Fibroblast of villous mesenchyme (primary cell): ENCODE measurements around the gene SLC5A6. TPM values are rescaled to one million over a fixed set of nuclear protein-coding genes. Genes with fewer than 3 reads are reported as not detected.

ENCODE experiments used
- DNase-seq: peaks from one replicate; pipeline ENCODE4 v3.0.0-alpha.2; 2010; ENCODE audit warnings: low read depth
- H3K4me3 ChIP-seq: 2 replicates; pipeline ENCODE4 v1.5.1; 2011; ENCODE audit warnings: low read depth, mild to moderate bottlenecking, low read length
- CTCF ChIP-seq: IDR thresholded peaks from 2 replicates; pipeline ENCODE4 v1.5.1; 2012; ENCODE audit warnings: low read depth, mild to moderate bottlenecking, low read length; ENCODE audit not compliant: insufficient read depth
- total RNA-seq: library from RNA; depleted of rRNA; stranded (reverse); fragments of >200 nt; gene quantifications from 2 replicates; pipeline ENCODE4 v1.2.3, GENCODE V29; 2012

Gene SLC5A6
- total RNA-seq, 1 donor = 25.9 TPM

DNA sequence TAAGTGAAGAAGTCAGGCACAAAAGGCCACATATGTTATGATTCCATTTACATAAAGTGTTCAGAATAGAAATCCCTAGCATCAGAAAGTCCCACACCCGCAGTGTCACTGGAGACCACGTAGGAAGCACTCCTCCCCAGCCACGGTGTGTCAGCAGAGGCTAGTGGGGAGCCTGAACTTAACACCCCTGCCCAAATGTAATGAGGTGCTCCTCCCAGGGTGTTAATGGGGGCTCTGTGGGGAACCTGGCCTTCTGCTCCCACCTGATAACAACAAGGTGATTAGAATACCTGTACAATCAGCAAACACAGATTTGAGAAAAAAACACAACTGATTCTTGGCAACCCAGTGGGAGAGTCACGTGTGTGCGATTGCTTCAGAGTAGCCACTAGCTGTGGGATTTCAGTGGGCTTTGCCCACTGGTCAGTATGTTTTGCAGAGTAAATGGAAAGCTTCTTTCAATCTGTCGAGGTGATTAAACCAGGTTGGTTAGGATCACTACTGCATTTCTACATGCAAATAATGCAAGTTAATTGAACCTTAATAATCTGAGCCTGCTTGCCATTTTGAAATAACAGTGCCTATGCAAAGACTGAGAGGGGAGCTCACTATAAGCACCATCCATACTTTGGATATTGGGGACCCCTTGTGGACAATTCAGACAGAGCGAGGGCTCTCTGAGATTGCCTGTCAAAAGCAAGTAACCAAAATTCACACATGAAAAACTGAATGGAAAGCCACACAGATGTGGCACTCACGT is 20.8 kb downstream of the SLC5A6 start:
- DNase-seq = peak; percentile 83
- H3K4me3 ChIP-seq = no peak overlapping the region
- TF ChIP-seq CTCF = peak; percentile 85

DNA sequence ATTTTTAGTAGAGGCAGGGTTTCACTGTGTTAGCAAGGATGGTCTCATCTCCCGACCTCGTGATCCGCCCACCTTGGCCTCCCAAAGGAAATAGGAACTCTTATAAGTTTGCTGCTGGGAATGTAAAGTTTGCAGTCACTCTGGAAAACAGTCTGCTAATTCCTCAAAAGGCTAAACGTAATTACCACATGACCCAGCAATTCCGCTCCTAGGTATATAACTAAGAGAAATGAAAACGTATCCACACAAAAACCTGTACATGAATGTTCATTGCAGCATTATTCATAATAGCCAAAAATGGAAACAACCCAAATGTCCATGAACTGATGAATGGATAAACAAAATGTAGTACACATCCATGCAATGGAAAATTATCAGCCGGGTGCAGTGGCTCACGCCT is 22.1 kb downstream of the SLC5A6 start:
- DNase-seq = no peak
- H3K4me3 ChIP-seq = no peak overlapping the region
- TF ChIP-seq CTCF = no peak

DNA sequence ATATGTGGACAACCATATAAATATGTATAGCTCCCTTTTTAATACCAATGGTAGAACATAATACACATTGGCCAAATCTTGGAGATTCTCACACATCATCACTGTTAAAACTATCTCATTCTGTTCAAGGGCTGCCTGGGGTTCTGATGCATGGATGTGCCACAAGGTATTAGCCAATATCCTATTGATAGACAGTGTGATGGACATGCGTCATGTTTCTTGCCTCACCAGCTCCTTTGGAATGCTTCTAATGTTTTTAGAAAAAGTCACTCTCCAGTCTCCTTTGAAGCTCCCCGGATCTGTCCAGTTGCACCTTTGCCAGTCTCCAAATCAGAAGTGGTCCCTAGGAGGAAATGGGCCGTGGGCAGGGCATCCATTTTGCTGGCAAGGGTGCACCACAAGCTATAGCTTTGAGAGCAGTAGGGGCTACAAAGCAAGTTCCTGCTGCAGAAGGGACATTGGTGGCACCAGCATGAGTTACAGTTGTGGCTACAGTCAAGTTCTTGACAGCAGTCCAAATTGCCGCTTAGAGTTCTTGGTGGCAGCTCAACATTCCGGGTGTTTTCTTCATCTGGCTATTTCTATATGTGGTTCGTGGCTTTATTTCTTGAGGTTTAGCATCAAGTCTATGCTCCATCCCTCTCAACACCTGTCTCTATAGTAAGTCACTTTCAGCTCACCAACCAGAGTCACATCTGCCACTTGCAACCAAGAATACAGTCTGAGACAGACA is 25.3 kb downstream of the SLC5A6 start:
- TF ChIP-seq CTCF = no peak
- no peak overlapping the region for H3K4me3 ChIP-seq
- no peak for DNase-seq

GRCh38 chr2:27185331-27186026 is 26.6 kb downstream of the SLC5A6 start:
- H3K4me3 ChIP-seq = no peak overlapping the region
- no peak for TF ChIP-seq CTCF

DNA sequence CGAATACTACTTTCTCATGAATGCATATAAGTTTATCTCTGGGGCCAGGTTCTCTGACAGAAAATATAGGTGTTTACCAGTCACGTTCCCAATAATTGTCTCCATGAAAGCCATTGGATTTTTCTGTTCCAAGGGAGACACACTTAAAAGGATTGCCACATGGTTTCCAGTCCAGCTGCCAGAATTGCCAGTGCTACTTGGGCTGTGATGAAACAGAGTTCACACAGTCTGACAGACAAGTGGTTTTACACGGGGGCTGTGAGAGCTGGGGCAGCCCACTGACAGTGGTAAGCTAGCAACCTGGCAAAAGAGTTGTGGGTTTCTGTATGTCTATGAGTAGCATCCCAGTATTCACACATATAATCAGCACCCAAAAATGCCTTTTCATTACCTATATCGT is 28.0 kb downstream of the SLC5A6 start:
- no peak for TF ChIP-seq CTCF
- DNase-seq = peak; percentile 77

More at GRCh38 chr2:27185331-27186026, 26.6 kb downstream of the SLC5A6 start:
- DNase-seq = peak; percentile 94

GRCh38 chr2:27182346-27182745 is 29.7 kb downstream of the SLC5A6 start:
- no peak for TF ChIP-seq CTCF
- H3K4me3 ChIP-seq = no peak overlapping the region
- DNase-seq = peak; percentile 26

More for the DNA sequence above, 28.0 kb downstream of the SLC5A6 start:
- H3K4me3 ChIP-seq = no peak overlapping the region
